ENCODE results near the gene SORBS1.

The SORBS1 gene

DNA sequence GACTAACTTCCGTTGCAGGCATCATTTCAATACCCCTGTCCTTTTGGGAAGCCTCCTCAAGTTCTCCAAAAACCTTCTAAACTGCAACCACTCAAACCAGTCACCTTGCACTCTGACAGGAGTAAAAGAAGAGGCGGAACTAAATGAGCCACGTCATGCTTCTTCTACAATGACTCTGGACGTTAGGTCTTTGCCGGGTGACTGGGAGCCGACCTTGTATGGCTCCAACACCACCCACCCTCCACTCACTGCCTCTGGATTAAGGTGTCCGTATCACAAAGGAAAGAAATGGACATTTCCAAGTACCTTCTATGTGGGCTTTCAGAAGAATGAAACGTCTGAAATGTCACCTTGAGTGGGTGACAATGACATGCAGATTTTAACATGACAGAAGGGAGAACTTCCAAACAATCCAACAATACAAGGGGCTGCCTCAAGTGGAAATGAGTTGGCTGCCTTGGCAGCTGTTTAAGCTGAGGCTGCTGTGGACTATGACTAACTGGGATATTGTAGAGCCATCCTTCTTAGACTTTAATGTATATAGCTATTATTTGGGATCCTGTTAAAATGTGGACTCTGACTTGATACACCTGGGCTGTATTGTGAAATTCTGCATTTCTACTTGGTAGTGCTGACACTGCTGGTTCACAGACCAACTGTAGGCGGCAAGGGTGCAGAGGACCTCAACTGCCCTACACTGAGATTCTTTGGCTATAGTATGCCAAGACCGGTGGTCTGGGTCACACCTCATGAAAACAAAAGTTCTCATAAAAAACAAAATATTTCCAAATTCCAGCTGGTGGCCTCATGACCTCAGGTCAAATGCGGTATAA, 236.5 kb downstream of the SORBS1 start:
- no peak for DNase-seq (ENCODE audit: low read depth in 2 of 2)

DNA sequence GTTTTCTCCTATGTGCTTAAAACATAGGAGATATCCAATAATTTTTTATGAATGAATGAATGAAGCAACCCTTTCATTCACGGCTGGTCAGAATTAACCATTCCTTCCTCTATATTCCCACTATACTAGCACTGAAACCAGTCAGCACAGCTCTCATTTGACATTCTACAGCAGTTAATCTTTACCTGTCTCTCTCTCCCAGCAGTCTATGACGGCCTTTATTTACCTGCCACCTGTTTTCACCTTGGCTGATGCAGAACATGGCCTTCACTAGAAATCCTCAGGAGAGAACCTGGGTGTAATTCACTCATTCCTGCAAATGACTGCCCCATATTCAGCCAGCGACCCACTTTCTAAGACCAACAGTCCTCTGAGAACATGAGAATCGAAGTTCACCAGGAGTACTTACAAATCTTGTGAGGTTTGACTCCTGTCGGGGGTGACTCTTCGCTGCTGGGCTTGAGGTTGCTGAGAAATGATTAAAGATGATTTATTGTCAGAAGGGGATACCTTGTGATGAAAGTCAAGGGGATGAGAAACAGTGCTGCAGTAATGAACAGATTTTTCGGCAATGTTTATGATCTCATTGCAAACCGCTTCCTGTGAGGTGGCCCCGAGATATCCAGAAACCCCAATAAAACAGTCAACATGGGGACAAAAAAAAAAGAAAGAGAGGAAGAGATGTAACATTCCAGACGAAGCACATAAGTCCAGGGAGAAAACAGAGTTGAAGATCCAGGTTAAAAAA, 239.4 kb downstream of the SORBS1 start:
- DNase-seq (ENCODE audit: low read depth in 2 of 2), result no peak

DNA sequence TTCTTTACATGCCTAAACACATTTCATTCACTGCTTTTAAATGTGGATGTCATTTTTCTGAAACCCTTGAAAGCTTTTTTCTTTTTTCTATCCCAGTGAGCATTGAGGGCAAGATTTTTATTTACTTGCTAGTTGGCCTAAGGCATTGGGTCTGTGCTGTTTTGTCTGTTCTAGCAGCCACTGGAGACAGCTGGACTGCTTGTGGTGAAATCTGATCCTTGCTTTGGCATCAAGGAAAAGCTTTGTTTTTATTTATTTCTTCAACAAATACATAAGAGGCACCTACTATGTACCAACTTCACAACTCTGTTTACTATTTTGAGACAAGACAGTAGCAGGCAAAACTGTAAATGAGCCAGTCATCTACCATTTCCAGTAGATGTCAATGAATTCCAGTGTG, 241.9 kb downstream of the SORBS1 start:
- DNase-seq (ENCODE audit: low read depth in 2 of 2), result no peak

GRCh38 chr10:95315509-95315908, 245.7 kb downstream of the SORBS1 start:
- no peak for DNase-seq (ENCODE audit: low read depth in 2 of 2)

GRCh38 chr10:95314192-95314918, 246.8 kb downstream of the SORBS1 start:
- no peak for DNase-seq (ENCODE audit: low read depth in 2 of 2)

GRCh38 chr10:95312986-95313495, 248.1 kb downstream of the SORBS1 start:
- DNase-seq (ENCODE audit: low read depth in 2 of 2), result no peak

DNA sequence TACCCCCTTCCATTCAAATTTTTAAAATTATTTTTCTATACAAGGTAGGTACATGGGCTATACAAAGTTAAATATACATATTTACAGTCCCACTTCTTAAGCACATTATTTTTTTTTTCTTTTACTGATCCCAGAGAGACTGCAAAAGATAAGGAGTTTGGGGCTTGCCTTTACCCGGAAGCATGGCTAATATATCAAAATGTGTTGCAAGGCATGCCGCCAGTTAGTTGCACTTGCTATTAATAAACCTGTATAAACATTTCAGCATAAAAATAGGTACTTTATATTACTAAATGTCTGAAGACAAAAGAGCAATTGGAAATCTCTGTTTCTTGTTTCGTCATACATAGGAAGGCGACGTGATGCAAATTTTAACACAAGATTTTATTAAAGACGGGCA, 248.9 kb downstream of the SORBS1 start:
- no peak for DNase-seq (ENCODE audit: low read depth in 2 of 2)

DNA sequence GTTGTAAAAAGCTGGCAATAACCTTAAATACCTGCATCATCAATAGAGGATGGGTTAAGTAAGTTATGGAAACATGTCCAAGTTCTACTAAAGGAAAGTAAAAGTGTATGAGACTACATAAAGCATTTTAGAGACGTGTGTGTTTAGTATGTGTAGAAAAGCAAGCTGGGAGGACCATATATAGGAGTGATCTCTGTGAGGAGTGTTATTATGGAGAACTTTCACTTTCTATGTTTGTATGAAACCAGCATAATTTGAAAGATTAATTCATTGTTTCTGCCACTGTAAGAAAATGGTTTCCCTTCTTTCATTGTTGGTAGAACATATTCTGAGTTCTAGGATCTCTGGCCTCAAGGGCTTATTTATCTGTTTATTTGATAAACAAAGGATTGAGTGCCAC, 251.2 kb downstream of the SORBS1 start:
- DNase-seq (ENCODE audit: low read depth in 2 of 2), result no peak

DNA sequence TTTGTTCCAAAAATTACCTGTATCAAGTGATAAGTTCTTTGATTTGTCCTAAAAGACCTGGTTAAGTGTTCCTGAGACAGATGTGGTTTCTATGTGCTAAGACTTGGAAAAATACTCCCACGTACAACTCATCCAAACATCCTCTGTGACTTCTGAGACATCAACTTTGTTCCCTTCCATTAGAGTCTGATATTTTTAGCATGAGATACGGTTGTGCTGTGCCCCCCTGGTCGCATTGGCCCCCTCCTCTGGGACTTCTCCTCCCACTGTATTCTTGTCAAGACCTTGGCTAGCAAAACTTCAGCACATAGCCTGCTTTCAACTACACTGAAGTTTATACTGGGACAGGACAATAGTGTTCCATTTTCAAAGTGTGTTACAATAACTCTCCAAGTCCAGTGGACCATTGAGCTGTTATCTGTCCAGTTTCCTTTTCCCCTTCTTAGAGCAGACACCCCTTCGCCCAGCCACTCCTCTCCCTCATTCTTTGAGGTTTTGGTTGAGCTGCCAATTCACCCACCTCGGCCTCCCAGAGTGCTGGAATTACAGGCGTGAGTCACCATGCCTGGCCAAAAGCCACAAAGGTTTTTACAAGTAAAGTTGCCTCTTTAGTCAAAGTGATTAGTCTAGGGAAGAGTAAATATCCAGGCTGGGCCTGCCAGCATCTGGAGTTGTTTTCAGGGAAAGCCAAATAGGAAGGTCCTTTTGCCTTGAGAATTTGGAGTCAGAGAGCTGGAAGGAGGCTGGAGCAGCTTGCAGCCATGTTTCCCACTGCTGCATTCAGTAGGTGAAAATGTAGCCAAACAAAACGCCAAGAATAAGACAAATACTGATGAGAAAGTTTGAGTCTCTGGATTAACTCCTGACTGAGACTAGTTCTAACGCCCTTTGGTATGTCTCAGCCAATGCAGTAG, 252.5 kb downstream of the SORBS1 start:
- DNase-seq (ENCODE audit: low read depth in 2 of 2), result no peak

DNA sequence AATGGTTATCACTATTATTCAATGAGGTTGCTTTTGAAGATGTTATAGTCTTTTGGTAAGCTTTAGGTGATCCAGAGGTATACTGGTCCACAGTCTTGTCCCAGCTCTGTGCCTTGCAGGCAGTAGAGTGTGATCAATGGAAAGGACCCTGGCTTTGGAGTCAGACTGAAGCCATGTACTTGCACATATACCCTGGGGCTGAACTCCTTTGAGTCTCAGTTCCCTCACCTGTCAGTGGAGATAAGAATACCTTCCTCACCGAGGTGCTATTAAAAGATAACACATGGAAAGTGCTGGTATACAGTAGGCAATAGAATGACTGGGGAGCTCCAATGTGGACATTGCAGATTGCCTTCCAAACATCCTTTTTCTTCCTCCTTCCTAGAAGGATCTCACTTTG, 254.3 kb downstream of the SORBS1 start:
- no peak for DNase-seq (ENCODE audit: low read depth in 2 of 2)

- no peak for DNase-seq (ENCODE audit: low read depth in 2 of 2)
Observed at GRCh38 chr10:95306318-95306650, 254.9 kb downstream of the SORBS1 start.

DNA sequence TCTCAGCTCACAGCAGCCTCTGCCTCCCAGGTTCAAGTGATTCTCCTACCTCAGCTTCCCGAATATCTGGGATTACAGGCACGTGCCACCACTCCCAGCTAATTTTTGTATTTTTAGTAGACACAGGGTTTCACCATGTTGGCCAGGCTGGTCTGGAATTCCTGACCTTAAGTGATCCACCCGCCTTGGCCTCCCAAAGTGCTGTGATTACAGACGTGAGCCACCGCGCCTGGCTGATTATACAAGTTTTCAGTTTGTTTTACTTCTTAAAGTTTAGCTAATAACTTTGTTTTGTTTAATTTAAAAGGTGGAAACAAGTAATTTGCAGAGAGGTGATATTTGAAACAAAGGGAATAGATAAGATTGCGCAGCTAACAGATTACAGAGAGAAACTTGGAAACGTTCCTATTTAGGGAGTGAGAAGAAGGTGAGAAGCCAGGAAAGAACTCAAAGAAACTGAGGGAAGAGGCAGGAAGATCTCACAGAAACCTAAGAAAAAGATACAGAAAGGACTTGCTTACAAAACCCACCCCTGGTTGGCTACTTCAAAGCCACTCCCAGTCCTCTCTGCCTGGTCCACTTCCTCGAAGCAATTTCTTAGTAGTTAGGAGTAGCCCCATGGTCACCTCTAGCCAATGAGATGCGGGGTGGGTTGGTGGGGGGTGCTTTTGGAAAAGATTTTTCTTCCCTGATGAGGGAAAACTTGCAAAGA, 255.4 kb downstream of the SORBS1 start:
- no peak for DNase-seq (ENCODE audit: low read depth in 2 of 2)

DNA sequence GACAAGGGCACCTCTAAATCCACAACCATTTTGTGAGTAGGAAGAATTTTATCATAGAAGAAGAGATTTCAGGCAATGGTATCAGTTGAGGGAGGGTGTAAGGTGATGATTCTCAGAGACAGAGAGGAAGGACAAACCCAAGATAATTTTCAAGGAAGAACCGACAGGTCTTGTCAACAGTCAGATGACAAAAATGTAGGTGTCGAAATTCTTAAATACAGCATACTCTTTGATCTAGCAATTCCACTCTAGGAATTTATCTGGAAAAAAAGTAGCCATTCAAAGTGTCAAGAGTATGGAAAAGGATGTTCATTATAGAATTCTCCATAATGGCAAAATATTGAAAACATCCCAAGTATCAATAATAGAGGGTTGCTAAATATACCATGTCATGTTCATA, 256.2 kb downstream of the SORBS1 start:
- DNase-seq (ENCODE audit: low read depth in 2 of 2), result no peak

GRCh38 chr10:95304463-95304862, 256.7 kb downstream of the SORBS1 start:
- DNase-seq (ENCODE audit: low read depth in 2 of 2), result no peak

DNA sequence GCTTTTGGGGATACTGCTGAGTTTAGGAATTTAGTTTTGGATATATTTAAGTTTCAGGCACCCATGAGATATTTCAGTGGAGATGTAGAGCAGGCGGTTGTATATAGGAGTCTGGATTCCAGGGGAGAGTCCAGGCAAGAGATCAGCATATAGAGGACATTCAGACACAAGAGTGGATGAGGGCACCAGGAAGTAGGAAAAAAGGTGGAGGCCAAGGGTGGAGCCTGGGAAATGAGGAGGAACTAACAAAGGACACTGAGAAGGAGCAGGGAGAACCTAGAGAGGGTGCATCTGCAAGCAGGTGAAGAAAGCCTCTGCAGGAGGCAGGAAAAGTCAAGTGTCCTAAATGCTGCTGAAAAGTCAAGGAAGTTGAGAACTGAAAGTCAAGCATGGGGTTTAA, 257.2 kb downstream of the SORBS1 start:
- DNase-seq (ENCODE audit: low read depth in 2 of 2), result no peak

DNA sequence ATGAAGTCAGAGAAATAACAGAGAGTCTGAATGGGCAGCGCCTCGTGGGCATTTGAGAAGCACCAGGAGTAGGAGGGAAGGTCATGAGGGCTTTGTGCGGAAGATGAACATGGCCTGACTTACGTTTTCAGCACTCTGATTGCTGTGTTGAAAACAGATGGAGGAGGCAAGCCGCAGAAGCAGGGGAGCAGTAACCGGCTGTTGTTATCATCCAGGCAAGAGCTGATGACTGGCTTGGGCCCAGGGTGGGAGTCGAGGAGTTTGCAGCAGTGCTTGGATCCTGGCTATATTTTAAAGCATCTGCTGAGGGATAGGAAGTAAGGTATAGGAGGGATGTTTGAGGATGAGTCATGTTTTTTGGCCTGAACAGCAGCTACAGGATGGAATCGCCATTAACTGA, 257.6 kb downstream of the SORBS1 start:
- DNase-seq (ENCODE audit: low read depth in 2 of 2), result no peak

- no peak for DNase-seq (ENCODE audit: low read depth in 2 of 2)
Observed at GRCh38 chr10:95300022-95300539, 261.1 kb downstream of the SORBS1 start.

DNA sequence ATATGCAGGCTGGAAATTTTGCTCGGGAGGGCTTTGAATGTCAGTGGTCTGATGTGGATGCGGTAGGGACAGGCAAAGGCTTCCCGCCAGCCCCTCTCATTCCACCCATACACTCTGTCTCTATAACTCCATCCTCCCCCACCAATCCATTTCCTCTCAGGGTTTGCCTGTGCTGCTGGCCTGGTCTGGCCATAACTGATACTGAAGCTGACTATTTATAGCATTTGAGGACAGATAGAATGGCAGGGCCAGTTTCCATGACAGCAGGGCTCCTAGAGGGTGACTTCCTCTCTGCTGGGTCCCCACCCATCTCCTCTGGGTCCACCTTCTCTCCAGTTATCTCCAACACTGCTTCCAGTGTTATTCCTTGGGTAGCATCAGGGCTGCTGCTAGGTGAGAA, 263.8 kb downstream of the SORBS1 start:
- DNase-seq (ENCODE audit: low read depth in 2 of 2), result no peak

GRCh38 chr10:95296764-95297163, 264.4 kb downstream of the SORBS1 start:
- no peak for DNase-seq (ENCODE audit: low read depth in 2 of 2)

- peak in 1 of 2 experiments; percentile 19 for DNase-seq (ENCODE audit: low read depth in 2 of 2)
Observed at GRCh38 chr10:95295031-95295755, 266.0 kb downstream of the SORBS1 start.

Measured in stimulated activated CD4-positive, alpha-beta T cell treated with anti-CD3 and anti-CD28 coated beads, Interleukin-12 subunit alpha, Interleukin-12 subunit beta, amount 100 ng/mL, for 24 hours (primary cell).